ENCODE measurements around the gene CASQ2. TPM values are rescaled to one million over a fixed set of nuclear protein-coding genes. Genes with fewer than 3 reads are reported as not detected.

The CASQ2 gene
- total and polyA plus RNA-seq, 10 of the 15 experiments (the other 5 are each of a cell fraction or from before 2014, with no cell fraction given), result not detected

GRCh38 chr1:115690972-115691371 lies 77.5 kb downstream of the CASQ2 start (continued):
- TF ChIP-seq ZBTB40 (IDR thresholded peaks at IDR 0.05; ENCODE audit: borderline replicate concordance) (no peak), KLF5 (IDR thresholded peaks at IDR 0.05; ENCODE audit: partially characterized antibody) (no peak), DPF2 (IDR thresholded peaks at IDR 0.05) (no peak), SUPT20H (IDR thresholded peaks at IDR 0.05; ENCODE audit: borderline replicate concordance, control insufficient read depth, low read depth, low read length) (no peak), SP1 (IDR thresholded peaks at IDR 0.05; ENCODE audit: low read depth, low read length) (no peak), USF1 (IDR thresholded peaks at IDR 0.05; ENCODE audit: borderline replicate concordance, extremely low read length, insufficient read depth, low read depth, low read length) (no peak), NR2C2 (IDR thresholded peaks at IDR 0.05; ENCODE audit: borderline replicate concordance, control insufficient read depth, insufficient read length, low read depth) (no peak), MTA3 (IDR thresholded peaks at IDR 0.05; ENCODE audit: borderline replicate concordance, low read length) (no peak)

- in situ Hi-C loops (cut with MboI) (no loop called here), intact Hi-C loops (cut with micrococcal nuclease; ENCODE audit: unreplicated experiment) (no loop called here)
- FAIRE-seq, result no peak
- ChIA-PET POLR2A (no interaction called here), SMC1A (ENCODE audit: uncharacterized antibody, unreplicated experiment) (no interaction called here), RAD21 (ENCODE audit: unreplicated experiment) (no interaction called here), CTCF (no interaction called here)
- Histone ChIP-seq H3K79me2 (ENCODE audit: control insufficient read depth, insufficient read depth, low read length) (no peaks in the 10 kb centered on the region), H4K20me1 (ENCODE audit: control insufficient read depth, insufficient read depth) (no peaks in the 10 kb centered on the region), H3K4me1 (ENCODE audit: control insufficient read depth, insufficient read depth, low read length) (no peaks in the 10 kb centered on the region), H3K4me2 (ENCODE audit: control insufficient read depth, insufficient read depth) (no peak overlapping the region), H3K27ac (ENCODE audit: control insufficient read depth, insufficient read depth) (no peak overlapping the region), H3K36me3 (ENCODE audit: control insufficient read depth in 2 of 2, insufficient read depth in 2 of 2, low read length in 1 of 2) (peaks cover 8 to 13% of the 10 kb centered on the region in 2 experiments; a peak in 3 of 4 replicates), H3K4me3 (no peak overlapping the region), H3K9me3 (replicated peaks; ENCODE audit: control insufficient read depth, insufficient read depth, low read length) (no peaks in the 10 kb centered on the region), H3K27me3 (replicated peaks in 1 of 2; ENCODE audit: control insufficient read depth in 2 of 2, insufficient read depth in 2 of 2, low read length in 1 of 2) (no peaks in the 10 kb centered on the region), H3K9ac (ENCODE audit: control insufficient read depth, insufficient read depth, low read length) (no peak overlapping the region), H2AFZ (ENCODE audit: control insufficient read depth, low read depth, low read length) (no peak overlapping the region)
- no peak for DNase-seq (ENCODE audit: low read depth, low spot score)
- ATAC-seq, result no peak
- 94% methylated on average over 2 of the region's 3 CpGs for WGBS (ENCODE audit: insufficient coverage, insufficient replicate concordance, low lambda C conversion rate, missing lambda C conversion rate)
- BruUV-seq (replicated peaks), result no TSS peak
- TF ChIP-seq SIN3A (IDR thresholded peaks at IDR 0.05; ENCODE audit: low read depth, low read length) (no peak), NR2F1 (conservative IDR thresholded peaks at IDR 0.05) (no peak), SIX5 (IDR thresholded peaks at IDR 0.05; ENCODE audit: low read depth, low read length, severe bottlenecking) (no peak), FOS (IDR thresholded peaks at IDR 0.05; ENCODE audit: borderline replicate concordance, extremely low read depth, insufficient read length) (no peak), ZNF217 (IDR thresholded peaks at IDR 0.05) (no peak), NFYB (IDR thresholded peaks at IDR 0.05; ENCODE audit: insufficient read depth, low read depth, low read length) (no peak), E2F8 (IDR thresholded peaks at IDR 0.05; ENCODE audit: low read depth, partially characterized antibody) (no peak)
Observed at GRCh38 chr1:115687744-115688143, 80.8 kb downstream of the CASQ2 start.
